Spleen (tissue), 7 donors: ENCODE data around the gene LCLAT1.

Experiments used
- POLR2A ChIP-seq, 3 donors: fragments of 450-650 bp; IDR thresholded peaks; one replicate each; pipeline ENCODE4 v1.5.1; 2017; ENCODE audit warnings: antibody characterized with exemption in 3 of 3, mild to moderate bottlenecking in 1 of 3
- POLR2AphosphoS5 ChIP-seq, 3 donors: sonication (generic); formaldehyde crosslinking; IDR thresholded peaks; one replicate each; pipeline ENCODE4 v1.5.1; 2017; ENCODE audit warnings: antibody characterized with exemption in 3 of 3
- TF ChIP-seq, protein P1 (sequence below), 11 experiments: fragments of 200-600 bp in 7 of 11; fragments of 450-650 bp in 4 of 11; sonication (generic) in 4 of 11; IDR thresholded peaks in 8 of 11; conservative IDR thresholded peaks in 3 of 11; 1 replicate in 7 of 11; 2 replicates in 4 of 11; pipeline versions ENCODE4 v1.4.0 to v1.8.0; 2016 to 2021; ENCODE audit warnings: antibody characterized with exemption in 11 of 11, inconsistent platforms in 4 of 11, mild to moderate bottlenecking in 1 of 11
- donor health status: DM: no; HTN: no; CAD: no; lungs with moderate emphysema.
- donor health status: DM: no; HTN: no; CAD: no.
- donor health status: DM: no; HTN: no; CAD: no.

DNA sequence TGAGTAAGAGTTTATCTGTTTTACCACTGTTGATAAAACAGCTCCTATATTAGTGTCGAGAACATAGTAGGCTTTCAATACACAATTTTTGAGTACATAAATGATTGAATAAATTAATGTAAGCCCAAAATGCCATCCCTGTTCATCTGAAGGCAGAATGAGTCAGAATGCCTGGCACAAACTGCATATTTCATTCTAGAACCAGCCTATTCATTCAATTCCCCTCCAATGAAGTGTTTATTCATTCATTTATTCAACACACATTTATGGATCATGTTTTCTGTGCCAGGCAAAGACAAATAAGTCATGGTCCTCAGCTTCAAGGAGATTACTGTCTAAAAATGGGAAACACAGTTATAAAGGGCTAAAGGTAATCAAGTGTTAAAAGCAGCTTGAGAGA is 22.8 kb upstream of the LCLAT1 start:
- TF ChIP-seq, protein P1, sequence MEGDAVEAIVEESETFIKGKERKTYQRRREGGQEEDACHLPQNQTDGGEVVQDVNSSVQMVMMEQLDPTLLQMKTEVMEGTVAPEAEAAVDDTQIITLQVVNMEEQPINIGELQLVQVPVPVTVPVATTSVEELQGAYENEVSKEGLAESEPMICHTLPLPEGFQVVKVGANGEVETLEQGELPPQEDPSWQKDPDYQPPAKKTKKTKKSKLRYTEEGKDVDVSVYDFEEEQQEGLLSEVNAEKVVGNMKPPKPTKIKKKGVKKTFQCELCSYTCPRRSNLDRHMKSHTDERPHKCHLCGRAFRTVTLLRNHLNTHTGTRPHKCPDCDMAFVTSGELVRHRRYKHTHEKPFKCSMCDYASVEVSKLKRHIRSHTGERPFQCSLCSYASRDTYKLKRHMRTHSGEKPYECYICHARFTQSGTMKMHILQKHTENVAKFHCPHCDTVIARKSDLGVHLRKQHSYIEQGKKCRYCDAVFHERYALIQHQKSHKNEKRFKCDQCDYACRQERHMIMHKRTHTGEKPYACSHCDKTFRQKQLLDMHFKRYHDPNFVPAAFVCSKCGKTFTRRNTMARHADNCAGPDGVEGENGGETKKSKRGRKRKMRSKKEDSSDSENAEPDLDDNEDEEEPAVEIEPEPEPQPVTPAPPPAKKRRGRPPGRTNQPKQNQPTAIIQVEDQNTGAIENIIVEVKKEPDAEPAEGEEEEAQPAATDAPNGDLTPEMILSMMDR (IDR thresholded peaks at IDR 0.05 in 8 of 11, conservative IDR thresholded peaks at IDR 0.05 in 3 of 11) = no peak
- TF ChIP-seq POLR2A (IDR thresholded peaks at IDR 0.05) (no peak), POLR2AphosphoS5 (IDR thresholded peaks at IDR 0.05) (no peak)
